ENCODE results near the gene B4GALT4.
"Not testable (repeated sequence)": the region's sequence is repeated elsewhere in the genome, so short reads cannot be mapped to it uniquely, and the experiment has no call there.

The B4GALT4 gene, protein sequence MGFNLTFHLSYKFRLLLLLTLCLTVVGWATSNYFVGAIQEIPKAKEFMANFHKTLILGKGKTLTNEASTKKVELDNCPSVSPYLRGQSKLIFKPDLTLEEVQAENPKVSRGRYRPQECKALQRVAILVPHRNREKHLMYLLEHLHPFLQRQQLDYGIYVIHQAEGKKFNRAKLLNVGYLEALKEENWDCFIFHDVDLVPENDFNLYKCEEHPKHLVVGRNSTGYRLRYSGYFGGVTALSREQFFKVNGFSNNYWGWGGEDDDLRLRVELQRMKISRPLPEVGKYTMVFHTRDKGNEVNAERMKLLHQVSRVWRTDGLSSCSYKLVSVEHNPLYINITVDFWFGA

GRCh38 chr3:119240591-119241434 lies at the start of gene B4GALT4:
B4GALT4 (minus strand) TSS chr3:119240878; CDS start chr3:119230099, 10,779 bp downstream.
- DNase-seq (ENCODE audit: low read depth) = peak; percentile 58

- DNase-seq (ENCODE audit: low read depth) = no peak
These were observed 48.7 kb upstream of the B4GALT4 start for GRCh38 chr3:119289404-119289770.

DNA sequence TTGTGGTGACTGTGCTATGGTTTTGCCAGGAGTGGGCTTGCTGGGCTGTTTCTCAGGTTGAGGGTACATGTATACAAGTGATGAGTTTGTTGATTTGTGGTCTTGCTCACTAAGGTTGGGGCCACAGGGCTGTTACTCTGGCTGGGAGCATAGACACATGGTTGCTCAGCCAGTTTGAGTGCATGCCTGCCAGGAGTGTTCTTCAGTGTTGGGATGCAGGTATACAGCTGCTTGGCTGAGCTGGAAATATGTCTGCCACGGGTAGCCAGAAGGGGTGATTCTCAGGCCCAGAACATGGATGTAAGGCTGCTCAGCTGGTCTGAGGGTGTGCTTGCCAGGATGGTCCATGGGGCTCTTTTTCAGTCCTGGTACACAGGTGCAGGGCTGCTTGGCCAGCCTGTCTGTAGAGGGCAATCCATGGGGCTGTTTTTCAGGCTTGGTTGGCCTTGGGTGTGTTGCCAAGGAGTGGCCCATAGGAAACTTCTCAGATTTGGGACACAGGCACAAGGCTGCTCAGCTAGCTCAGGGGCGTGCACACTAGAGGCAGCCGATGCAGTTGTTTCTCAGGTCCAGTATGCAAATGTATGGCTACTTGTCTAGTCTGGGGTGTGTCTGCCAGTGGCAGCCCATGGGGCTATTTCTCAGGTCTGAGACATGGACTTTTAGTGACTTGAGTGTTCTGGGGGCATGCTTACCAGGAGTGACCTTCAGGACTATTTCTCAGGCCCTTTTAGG lies 48.2 kb upstream of the B4GALT4 start:
- DNase-seq (ENCODE audit: low read depth) = no peak

DNA sequence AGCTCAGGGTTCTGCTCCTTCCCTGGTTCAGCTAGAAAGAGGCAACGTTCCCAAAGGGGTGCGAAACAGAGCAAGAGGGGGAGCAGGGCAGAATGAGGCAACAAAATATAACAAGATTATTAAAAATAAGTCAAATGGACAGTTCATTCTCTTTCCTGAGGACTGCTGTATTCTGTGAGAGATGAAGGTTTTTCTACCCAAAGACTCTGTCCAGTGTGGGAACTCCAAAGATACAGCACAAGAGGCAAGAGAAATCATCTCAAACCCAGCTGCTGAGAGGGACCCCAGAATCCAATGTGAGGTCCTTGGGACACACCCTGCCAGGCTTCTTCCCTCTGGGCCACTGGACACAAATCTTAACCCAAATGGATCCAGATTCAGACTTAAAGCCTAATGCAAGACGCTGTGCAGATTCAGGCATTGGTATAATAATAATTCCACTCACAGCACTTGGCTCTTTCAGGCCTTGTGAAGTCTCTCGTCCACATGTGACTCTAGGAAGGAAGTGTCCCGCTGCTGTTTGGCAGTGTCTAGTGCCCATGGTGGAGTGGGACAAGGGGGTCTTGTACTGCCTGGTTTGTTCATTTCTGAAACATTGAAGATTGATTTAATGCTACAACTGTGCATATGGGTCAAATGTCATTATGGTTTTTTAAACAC lies 39.0 kb upstream of the B4GALT4 start:
- no peak for DNase-seq (ENCODE audit: low read depth)

- no peak for DNase-seq (ENCODE audit: low read depth)
These were observed 38.5 kb upstream of the B4GALT4 start for GRCh38 chr3:119279101-119279554.

DNA sequence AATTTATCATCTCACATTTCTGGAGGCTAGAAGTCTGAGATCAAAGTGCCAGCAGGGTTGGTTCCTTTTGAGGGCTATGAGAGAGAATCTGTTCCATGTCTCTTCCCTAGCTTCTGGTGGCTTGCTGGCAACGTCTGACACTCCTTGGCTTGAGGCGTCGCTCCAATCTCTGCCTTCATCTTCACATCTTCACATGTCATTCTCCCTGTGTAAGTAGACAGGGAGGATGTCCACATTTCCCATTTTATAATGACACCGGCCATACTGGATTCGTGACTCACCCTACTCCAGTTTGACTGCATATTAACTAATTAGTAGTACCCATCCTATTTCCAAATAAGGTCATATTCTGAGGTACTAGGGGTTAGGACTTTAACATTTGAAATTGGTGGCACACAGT lies 36.0 kb upstream of the B4GALT4 start:
- DNase-seq (ENCODE audit: low read depth) = no peak

GRCh38 chr3:119270212-119270611 lies 29.5 kb upstream of the B4GALT4 start:
- not testable (repeated sequence) for DNase-seq (ENCODE audit: low read depth)

DNA sequence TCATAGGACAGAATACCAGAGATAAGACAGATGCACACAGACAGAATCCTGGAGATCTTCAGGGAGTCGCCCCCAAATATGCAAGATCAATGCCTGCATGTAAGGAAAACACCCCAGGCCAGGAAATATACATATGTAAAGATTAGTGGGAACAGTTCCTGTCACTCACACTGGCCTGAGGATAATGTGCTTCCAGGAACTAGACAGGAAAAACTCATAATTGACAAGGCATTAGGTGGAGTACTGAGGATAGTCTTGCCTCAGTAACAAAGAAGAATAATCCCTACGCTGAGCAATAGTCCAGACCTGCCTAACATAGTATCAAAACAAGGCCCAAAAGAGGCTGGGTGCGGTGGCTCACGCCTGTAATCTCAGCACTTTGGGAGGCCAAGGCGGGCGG lies 20.4 kb upstream of the B4GALT4 start:
- no peak for DNase-seq (ENCODE audit: low read depth)

- DNase-seq (ENCODE audit: low read depth) = no peak
These were observed 19.1 kb upstream of the B4GALT4 start for GRCh38 chr3:119259821-119260220.

DNA sequence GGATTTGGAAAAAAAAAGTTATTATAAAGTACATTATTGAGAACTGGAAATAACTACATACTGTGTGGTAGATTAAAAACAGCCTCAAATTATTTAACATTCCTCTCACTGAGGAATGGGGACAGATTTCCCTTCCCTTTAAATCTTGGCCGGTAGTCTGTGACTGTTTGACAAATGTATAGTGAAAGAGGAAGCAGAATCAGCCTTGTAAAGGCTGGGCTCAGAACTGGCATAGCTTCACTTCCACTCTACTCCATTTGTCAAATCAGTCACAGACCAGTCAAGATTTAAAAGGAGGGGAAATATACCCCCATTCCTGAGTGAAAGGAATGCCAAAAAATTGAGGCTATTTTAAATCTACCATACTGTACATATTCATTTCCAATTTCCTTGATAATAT lies 18.2 kb upstream of the B4GALT4 start:
- DNase-seq (ENCODE audit: low read depth) = no peak

DNA sequence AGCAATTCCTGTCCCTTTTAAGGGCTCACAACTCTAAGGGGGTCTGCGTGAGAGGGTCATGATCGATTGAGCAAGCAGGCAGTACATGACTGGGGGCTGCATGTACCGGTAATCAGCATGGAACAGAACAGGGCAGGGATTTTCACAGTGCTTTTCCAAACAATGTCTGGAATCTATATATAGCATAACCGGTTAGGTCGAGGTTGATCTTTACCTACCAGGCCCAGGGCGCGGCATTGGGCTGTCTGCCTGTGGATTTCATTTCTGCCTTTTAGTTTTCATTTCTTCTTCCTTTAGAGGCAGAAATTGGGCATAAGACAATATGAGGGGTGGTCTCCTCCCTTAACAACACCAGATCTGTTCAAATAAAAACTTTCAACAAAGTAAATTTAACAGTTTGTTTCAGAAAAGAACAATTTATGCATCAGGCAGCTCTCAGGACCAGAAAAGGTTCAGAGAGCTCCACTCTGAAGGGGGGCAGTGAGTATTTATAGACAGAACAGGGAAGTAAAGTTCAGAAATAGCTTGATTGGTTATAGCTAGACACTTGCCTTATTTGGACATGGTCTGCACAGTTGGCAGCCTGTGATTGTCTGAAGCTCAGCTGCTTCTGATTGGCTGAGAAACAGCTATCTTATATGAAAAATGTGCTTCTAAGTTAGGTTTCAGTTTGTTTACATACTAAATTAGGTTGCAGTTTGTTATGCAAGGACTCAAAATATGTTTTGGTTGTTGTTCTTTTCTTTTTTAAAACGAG lies 17.2 kb upstream of the B4GALT4 start:
- no peak for DNase-seq (ENCODE audit: low read depth)

GRCh38 chr3:119257111-119257510 lies 16.4 kb upstream of the B4GALT4 start:
- no peak for DNase-seq (ENCODE audit: low read depth)

DNA sequence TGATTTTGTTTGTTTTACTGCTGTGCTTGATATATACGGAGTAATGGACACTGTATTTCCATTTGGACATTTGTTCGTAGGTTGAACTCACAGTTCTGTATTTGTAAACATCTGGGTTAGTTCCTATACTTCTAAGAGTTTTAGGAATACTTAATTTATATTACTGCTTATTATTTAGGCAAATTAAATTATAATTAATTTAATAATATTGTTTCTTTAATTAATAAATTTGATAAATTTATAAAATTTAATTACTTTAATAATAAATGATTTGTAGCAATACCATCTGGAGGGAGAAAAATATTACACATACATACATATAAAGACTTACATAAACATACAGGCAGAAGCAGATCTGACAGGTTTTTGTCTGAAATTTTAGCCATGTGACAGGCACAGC lies 14.5 kb upstream of the B4GALT4 start:
- no peak for DNase-seq (ENCODE audit: low read depth)

GRCh38 chr3:119245778-119246177 lies 5.1 kb upstream of the B4GALT4 start:
- DNase-seq (ENCODE audit: low read depth) = no peak

DNA sequence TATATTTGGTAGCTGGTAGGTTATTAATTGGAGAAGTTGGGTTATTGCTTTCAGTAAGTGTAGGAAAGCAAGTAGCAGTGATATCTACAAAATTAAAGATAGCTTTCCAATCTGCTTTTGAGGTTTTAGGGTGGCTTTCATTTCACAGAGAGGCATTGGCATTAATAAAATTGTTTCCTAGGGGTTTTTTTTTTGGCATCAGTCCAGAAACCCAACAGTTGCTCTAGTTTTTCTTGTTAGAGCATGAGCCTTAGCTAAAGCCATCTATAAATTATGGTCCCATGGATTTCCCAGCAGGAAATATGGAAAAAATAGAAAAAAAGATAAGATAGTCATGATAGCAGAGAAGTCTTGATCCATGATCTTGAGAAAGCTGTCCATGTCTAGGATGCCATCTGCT lies 3.0 kb upstream of the B4GALT4 start:
- no peak for DNase-seq (ENCODE audit: low read depth)

DNA sequence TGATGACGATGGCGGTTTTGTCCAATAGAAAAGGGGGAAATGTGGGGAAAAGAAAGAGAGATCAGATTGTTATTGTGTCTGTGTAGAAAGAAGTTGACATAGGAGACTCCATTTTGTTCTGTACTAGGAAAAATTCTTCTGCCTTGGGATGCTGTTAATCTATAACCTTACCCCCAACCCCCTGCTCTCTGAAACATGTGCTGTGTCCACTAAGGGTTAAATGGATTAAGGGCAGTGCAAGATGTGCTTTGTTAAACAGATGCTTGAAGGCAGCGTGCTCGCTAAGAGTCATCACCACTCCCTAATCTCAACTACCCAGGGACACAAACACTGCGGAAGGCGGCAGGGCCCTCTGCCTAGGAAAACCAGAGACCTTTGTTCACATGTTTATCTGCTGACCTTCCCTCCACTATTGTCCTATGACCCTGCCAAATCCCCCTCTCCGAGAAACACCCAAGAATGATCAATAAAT lies 2.4 kb upstream of the B4GALT4 start:
- DNase-seq (ENCODE audit: low read depth) = not testable (repeated sequence)

DNA sequence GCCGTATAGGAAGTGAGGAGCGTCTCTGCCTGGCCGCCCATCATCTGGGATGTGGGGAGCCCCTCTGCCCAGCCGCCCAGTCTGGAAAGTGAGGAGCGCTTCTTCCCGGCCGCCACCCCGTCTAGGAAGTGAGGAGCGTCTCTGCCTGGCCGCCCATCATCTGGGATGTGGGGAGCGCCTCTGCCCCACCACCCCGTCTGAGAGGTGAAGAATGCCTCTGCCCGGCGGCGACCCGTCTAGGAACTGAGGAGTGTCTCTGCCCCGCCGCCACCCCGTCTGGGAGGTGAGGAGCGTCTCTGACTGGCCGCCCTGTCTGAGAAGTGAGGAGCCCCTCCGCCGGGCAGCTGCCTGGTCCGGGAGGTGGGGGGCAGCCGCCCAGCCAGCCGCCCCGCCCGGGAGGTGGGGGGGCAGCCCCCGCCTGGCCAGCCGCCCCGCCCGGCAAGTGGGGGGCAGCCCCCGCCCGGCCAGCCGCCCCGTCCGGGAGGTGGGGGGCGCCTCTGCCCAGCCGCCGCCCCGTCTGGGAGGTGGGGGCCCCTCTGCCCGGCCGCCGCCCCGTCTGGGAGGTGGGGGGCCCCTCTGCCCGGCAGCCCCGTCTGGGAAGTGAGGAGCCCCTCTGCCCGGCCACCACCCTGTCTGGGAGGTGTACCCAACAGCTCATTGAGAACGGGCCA lies 1.8 kb upstream of the B4GALT4 start:
- not testable (repeated sequence) for DNase-seq (ENCODE audit: low read depth)

DNA sequence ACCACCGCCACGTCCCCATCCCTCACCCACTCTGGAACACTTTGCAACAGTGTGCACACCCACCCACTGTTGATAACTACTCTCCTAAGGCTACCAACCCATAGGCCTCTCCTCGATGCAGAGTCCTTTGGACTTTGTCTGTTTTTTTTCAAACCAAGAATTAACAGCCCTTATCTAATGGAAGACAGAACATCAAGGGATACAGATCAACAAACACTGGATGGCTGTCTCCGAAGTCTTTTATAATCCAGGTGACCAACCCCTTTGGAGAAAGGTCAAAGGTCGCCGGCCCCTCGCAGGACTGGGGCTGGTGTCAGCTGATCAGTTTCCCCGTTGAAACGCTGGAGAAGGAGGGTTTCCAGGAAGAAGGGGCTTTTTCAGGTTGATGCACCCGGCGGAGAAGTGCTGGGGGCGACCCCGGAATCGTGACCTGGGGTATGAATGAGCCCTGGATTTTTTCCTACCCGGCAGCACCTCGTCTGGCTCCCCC lies 532 bp downstream of the B4GALT4 start:
- no peak for DNase-seq (ENCODE audit: low read depth)

GRCh38 chr3:119239206-119239820 lies 1.4 kb downstream of the B4GALT4 start:
- no peak for DNase-seq (ENCODE audit: low read depth)

- no peak for DNase-seq (ENCODE audit: low read depth)
These were observed 2.3 kb downstream of the B4GALT4 start for GRCh38 chr3:119238363-119238762.

Data from activated T-cell treated with anti-CD3 and anti-CD28 coated beads for 1 hour (primary cell).